Activated CD8-positive, alpha-beta memory T cell treated with anti-CD3 and anti-CD28 coated beads, Interleukin-2, amount 50 U/mL, for 48 hours (primary cell): ENCODE measurements around the gene CRY1.

Experiments
- DNase-seq: peaks from one replicate; pipeline ENCODE4 v3.0.0-alpha.2; 2020

Gene CRY1

GRCh38 chr12:106955377-106956047, 137.8 kb downstream of the CRY1 start, which contains the start of gene TMEM263:
Gene TMEM263 (plus strand): TSS chr12:106955907. CDS start chr12:106967117, 11,210 bp downstream.
- peak; percentile 93 for DNase-seq

GRCh38 chr12:106954462-106955376, 138.6 kb downstream of the CRY1 start:
- DNase-seq: peak; percentile 62

- no peak for DNase-seq
These were observed 139.7 kb downstream of the CRY1 start for GRCh38 chr12:106953352-106954250.

GRCh38 chr12:106950591-106950990, 142.8 kb downstream of the CRY1 start:
- DNase-seq: no peak

- no peak for DNase-seq
These were observed 145.9 kb downstream of the CRY1 start for GRCh38 chr12:106947461-106947860.

- no peak for DNase-seq
These were observed 148.0 kb downstream of the CRY1 start for GRCh38 chr12:106945261-106945851.

- DNase-seq: no peak
These were observed 150.6 kb downstream of the CRY1 start for GRCh38 chr12:106942775-106943174.

GRCh38 chr12:106941481-106942156, 151.7 kb downstream of the CRY1 start:
- DNase-seq: no peak
